Left lung (tissue), 10 donors: Measurements from ENCODE around the gene DRG2. TPM values are rescaled to one million over a fixed set of nuclear protein-coding genes. Genes with fewer than 3 reads are reported as not detected.

Source experiments
- ATAC-seq: fragments of 200-7000 bp; cut with Tn5 transposase; one replicate; pipeline ENCODE4 v1.9.1; 2020; ENCODE audit warnings: moderate library complexity
- DNase-seq, 4 donors: peaks; one replicate each; pipeline ENCODE4 v3.0.0-alpha.2; 2013 to 2020
- H3K27ac ChIP-seq, 2 donors: fragments of 200-600 bp; sonication (generic) in 1 of 2; one replicate each; pipeline versions ENCODE4 v1.5.0 to v1.8.0; 2020 to 2021
- H3K27me3 ChIP-seq, 2 donors: fragments of 200-600 bp; sonication (generic) in 1 of 2; one replicate each; pipeline versions ENCODE4 v1.5.0 to v1.8.0; 2020 to 2021
- H3K36me3 ChIP-seq, 2 donors: fragments of 200-600 bp; sonication (generic) in 1 of 2; one replicate each; pipeline versions ENCODE4 v1.5.0 to v1.8.0; 2020 to 2021
- H3K4me1 ChIP-seq, 2 donors: fragments of 200-600 bp; one replicate each; pipeline ENCODE4 v1.8.0; 2021
- H3K4me3 ChIP-seq, 2 donors: fragments of 200-600 bp; sonication (generic) in 1 of 2; one replicate each; pipeline versions ENCODE4 v1.5.0 to v1.8.0; 2020 to 2021; ENCODE audit warnings: mild to moderate bottlenecking in 1 of 2
- H3K9me3 ChIP-seq, 2 donors: fragments of 200-600 bp; sonication (generic) in 1 of 2; one replicate each; pipeline versions ENCODE4 v1.5.0 to v1.8.0; 2020 to 2021
- CTCF ChIP-seq, 2 donors: fragments of 200-600 bp; sonication (generic) in 1 of 2; IDR thresholded peaks; one replicate each; pipeline versions ENCODE4 v1.5.0 to v1.8.0; 2021; ENCODE audit warnings: antibody characterized with exemption in 2 of 2
- intact Hi-C, 2 donors: fragments of 100-400 bp; cut with DNase I; formaldehyde crosslinking; loops; one replicate each; pipeline versions ENCODE4 v1.11.2 to v1.14.2; 2022
- polyA plus RNA-seq, 6 donors: library from polyadenylated mRNA; unstranded; fragments of 120-200 nt; gene quantifications; one replicate each; pipeline ENCODE4 v1.2.1, GENCODE V29; 2013; ENCODE audit not compliant: insufficient read length in 6 of 6
- total RNA-seq, 2 donors: library from RNA; stranded (reverse); fragmentation: NEBNext Ultra II Directional; extraction: Animal tissue kit (Norgen Biotek cat#: 25700); gene quantifications; one replicate each; pipeline ENCODE4 v1.2.1, GENCODE V29; 2021
- donor health status: DM: no; HTN: yes; CAD: no.
- donor health status: DM: no; HTN: no; CAD: no.

Gene DRG2
- total and polyA plus RNA-seq, 8 donors, result 30.1 to 48.2 (median 38.2) TPM

DNA sequence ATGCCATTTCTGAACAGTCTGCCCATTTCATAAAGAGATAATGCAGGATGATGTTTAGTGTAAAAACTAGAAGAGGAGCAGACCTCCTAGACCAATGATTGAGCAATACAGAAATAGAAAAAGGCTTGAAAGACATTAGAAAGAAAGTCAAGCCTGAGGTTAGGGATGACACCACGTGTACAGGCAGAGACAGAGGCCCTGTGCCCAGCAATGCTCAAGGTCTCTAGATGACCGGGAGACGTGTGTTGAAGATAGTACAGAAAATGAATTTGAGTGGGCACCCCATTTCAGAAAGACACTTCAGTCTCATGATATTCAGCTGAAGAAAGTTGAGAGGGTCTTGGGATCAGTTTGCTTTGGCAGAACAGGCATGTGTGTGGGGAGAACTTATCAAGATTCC is 43.1 kb upstream of the DRG2 start:
- H3K36me3 ChIP-seq, result peaks cover 0 to 11% of the 10 kb centered on the region in 2 donors
- peaks cover 8 to 19% of the 10 kb centered on the region in 2 donors for H3K4me1 ChIP-seq
- H3K27ac ChIP-seq, result no peak overlapping the region
- no peak for DNase-seq
- H3K9me3 ChIP-seq, result no peaks in the 10 kb centered on the region
- ATAC-seq, result no peak
- TF ChIP-seq CTCF (IDR thresholded peaks at IDR 0.05), result no peak
- H3K4me3 ChIP-seq, result no peak overlapping the region
- intact Hi-C loops, result no loop called here
- no peaks in the 10 kb centered on the region for H3K27me3 ChIP-seq

DNA sequence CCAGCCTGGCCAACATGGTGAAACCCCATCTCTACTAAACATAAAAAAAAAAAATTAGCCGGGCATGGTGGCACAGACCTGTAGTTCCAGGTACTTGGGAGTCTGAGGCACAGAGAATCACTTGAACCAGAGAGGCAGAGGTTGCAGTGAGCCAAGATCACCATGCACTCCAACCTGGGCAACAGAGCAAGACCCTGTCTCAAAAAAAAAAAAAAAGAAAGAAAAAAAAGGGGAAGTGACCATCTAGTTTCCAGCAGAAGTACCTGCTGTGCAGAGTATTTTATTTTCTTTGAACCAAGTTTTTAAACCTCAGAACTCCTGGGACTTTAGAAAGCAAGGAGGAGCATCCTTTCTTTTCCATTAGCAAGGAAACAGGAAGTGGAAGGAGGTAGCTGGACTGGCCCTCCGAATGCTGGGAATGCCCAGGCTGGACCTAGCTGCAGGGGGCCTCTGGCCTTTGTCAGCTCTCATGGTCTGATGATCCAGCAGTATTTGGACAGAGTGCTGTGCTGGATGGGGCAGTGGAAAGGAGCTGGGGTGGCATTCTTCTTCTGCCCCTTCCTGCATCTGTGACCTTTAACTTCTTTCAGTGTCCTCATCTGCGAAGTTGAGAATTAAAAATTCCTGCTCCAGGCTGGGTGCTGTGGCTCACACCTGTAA is 41.9 kb upstream of the DRG2 start:
- H3K27ac ChIP-seq, result no peak overlapping the region
- no peaks in the 10 kb centered on the region for H3K27me3 ChIP-seq
- H3K9me3 ChIP-seq, result no peaks in the 10 kb centered on the region
- no peak for TF ChIP-seq CTCF (IDR thresholded peaks at IDR 0.05)
- H3K36me3 ChIP-seq, result peaks cover 0 to 15% of the 10 kb centered on the region in 2 donors
- DNase-seq, result no peak
- ATAC-seq, result no peak
- H3K4me1 ChIP-seq, result peaks cover 0 to 10% of the 10 kb centered on the region in 2 donors
- no peak overlapping the region for H3K4me3 ChIP-seq
- intact Hi-C loops, result no loop called here

DNA sequence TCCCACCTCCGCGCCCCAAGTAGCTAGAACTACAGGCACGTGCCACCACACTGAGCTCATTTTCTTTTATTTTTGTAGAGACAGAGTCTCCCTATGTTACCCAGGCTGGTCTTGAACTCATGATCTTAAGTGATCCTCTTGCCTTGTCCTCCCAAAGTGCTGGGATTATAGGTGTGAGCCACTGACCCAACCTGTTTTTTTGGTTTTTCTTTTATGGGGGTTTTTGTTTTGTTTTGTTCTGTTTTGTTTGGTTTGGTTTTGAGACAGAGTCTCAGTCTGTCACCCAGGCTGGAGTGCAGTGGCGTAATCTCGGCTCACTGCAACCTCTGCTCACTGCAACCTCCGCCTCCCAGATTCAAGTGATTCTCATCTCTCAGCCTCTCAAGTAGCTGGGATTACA is 32.2 kb upstream of the DRG2 start:
- H3K27ac ChIP-seq, result no peak overlapping the region
- H3K36me3 ChIP-seq, result peaks cover 0 to 67% of the 10 kb centered on the region in 2 donors
- intact Hi-C loops, result no loop called here
- H3K4me3 ChIP-seq, result no peak overlapping the region
- no peaks in the 10 kb centered on the region for H3K9me3 ChIP-seq
- TF ChIP-seq CTCF (IDR thresholded peaks at IDR 0.05), result no peak
- DNase-seq, result no peak
- H3K4me1 ChIP-seq, result no peaks in the 10 kb centered on the region
- no peak for ATAC-seq
- H3K27me3 ChIP-seq, result no peaks in the 10 kb centered on the region

DNA sequence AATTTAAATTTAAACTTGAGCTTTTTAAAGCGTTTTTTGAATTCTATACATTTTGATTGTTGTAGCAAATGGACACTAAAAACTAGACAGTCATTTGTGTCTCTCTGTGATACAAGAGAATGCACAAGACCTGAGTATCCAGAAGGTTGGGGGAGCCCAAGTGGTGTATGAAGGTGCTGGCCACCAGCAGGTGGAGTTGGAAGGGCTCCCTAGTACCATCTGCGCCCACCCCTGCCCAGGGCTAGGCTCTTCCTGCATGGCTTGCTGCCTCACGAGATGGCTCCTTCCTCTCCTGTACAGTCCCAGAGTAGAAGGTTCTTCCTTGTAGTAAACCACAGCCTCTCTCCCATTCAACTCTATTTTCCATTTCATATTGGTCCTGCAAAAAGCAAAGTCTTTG is 31.5 kb upstream of the DRG2 start:
- DNase-seq, result no peak
- Histone ChIP-seq H3K36me3 (peaks cover 0 to 73% of the 10 kb centered on the region in 2 donors), H3K27ac (no peak overlapping the region), H3K9me3 (no peaks in the 10 kb centered on the region), H3K27me3 (no peaks in the 10 kb centered on the region), H3K4me3 (no peak overlapping the region), H3K4me1 (no peaks in the 10 kb centered on the region)
- no peak for TF ChIP-seq CTCF (IDR thresholded peaks at IDR 0.05)
- intact Hi-C loops, result no loop called here
- ATAC-seq, result no peak

- no peak for TF ChIP-seq CTCF (IDR thresholded peaks at IDR 0.05)
- ATAC-seq, result no peak
Measured at GRCh38 chr17:18059283-18059682, 28.5 kb upstream of the DRG2 start.

More at GRCh38 chr17:18059283-18059682, 28.5 kb upstream of the DRG2 start:
- Histone ChIP-seq H3K4me3 (no peak overlapping the region), H3K4me1 (no peaks in the 10 kb centered on the region), H3K27me3 (no peaks in the 10 kb centered on the region), H3K27ac (no peak overlapping the region), H3K9me3 (no peaks in the 10 kb centered on the region), H3K36me3 (peaks cover 0 to 94% of the 10 kb centered on the region in 2 donors)
- DNase-seq, result no peak
- intact Hi-C loops, result no loop called here
